Hepatocyte (in vitro differentiated cells): Measurements from ENCODE around the gene CCNG2. TPM values are rescaled to one million over a fixed set of nuclear protein-coding genes. Genes with fewer than 3 reads are reported as not detected.

ENCODE experiments used
- DNase-seq: peaks from one replicate; pipeline ENCODE4 v3.0.0-alpha.2; 2016; ENCODE audit warnings: low spot score
- H2AFZ ChIP-seq: fragments of 200-600 bp; sonication (generic); 2 replicates; pipeline ENCODE4 v1.6.0; 2016; ENCODE audit warnings: antibody characterized with exemption, mild to moderate bottlenecking
- H3K27ac ChIP-seq: fragments of 200-600 bp; sonication (generic); 2 replicates; pipeline ENCODE4 v1.5.1; 2016; ENCODE audit warnings: mild to moderate bottlenecking
- H3K27me3 ChIP-seq: fragments of 200-600 bp; sonication (generic); 2 replicates; pipeline ENCODE4 v1.6.1; 2016
- H3K36me3 ChIP-seq: fragments of 200-600 bp; sonication (generic); replicated peaks from 2 replicates; pipeline ENCODE4 v1.5.1; 2016; ENCODE audit warnings: low read depth; ENCODE audit not compliant: insufficient read depth
- H3K4me1 ChIP-seq: fragments of 200-600 bp; sonication (generic); 2 replicates; pipeline ENCODE4 v1.5.1; 2016; ENCODE audit warnings: mild to moderate bottlenecking, moderate library complexity; ENCODE audit not compliant: insufficient read depth
- H3K4me2 ChIP-seq: fragments of 200-600 bp; sonication (generic); 2 replicates; pipeline ENCODE4 v1.6.0; 2016
- H3K4me3 ChIP-seq: fragments of 200-600 bp; sonication (generic); 2 replicates; pipeline ENCODE4 v1.5.1; 2016; ENCODE audit warnings: mild to moderate bottlenecking
- H3K79me2 ChIP-seq: fragments of 200-600 bp; sonication (generic); 2 replicates; pipeline ENCODE4 v1.6.0; 2017; ENCODE audit warnings: mild to moderate bottlenecking
- H3K9me2 ChIP-seq: fragments of 200-600 bp; sonication (generic); replicated peaks from 2 replicates; pipeline ENCODE4 v1.6.0; 2017; ENCODE audit warnings: mild to moderate bottlenecking; ENCODE audit not compliant: insufficient read depth
- H3K9me3 ChIP-seq: fragments of 200-600 bp; sonication (generic); 2 replicates; pipeline ENCODE4 v1.5.1; 2016; ENCODE audit warnings: low read depth, mild to moderate bottlenecking
- H4K20me1 ChIP-seq: fragments of 200-600 bp; sonication (generic); 2 replicates; pipeline ENCODE4 v1.6.0; 2016; ENCODE audit warnings: mild to moderate bottlenecking; ENCODE audit not compliant: insufficient read depth, poor library complexity, severe bottlenecking
- EZH2 ChIP-seq: fragments of 200-600 bp; sonication (generic); IDR thresholded peaks from 2 replicates; pipeline ENCODE4 v1.6.1; 2016; ENCODE audit warnings: antibody characterized with exemption, mild to moderate bottlenecking, borderline replicate concordance
- EZH2phosphoT487 ChIP-seq: fragments of 200-600 bp; sonication (generic); IDR thresholded peaks from one replicate; pipeline ENCODE4 v1.6.1; 2018; ENCODE audit warnings: antibody characterized with exemption, mild to moderate bottlenecking, low read depth, moderate library complexity; ENCODE audit not compliant: unreplicated experiment, severe bottlenecking
- WGBS: methylation state at CpG from one replicate; pipeline ENCODE4 v1.1.6; 2016; ENCODE audit warnings: low lambda C conversion rate; ENCODE audit errors: missing lambda C conversion rate; 5-methylcytosine and 5-hydroxymethylcytosine counted together
- polyA plus RNA-seq: library from polyadenylated mRNA; unstranded; fragments of >200 nt; fragmentation: Nextera tagmentation; extraction: Ambion mirVana; gene quantifications from 2 replicates; pipeline ENCODE4 v1.2.1, GENCODE V29; 2016
- total RNA-seq: library from RNA; depleted of rRNA; stranded (reverse); fragments of >200 nt; gene quantifications from 2 replicates; pipeline ENCODE4 v1.2.3, GENCODE V29; 2014
- TF ChIP-seq, protein P1 (sequence below): fragments of 200-600 bp; sonication (generic); IDR thresholded peaks from 2 replicates; pipeline ENCODE4 v1.5.1; 2016; ENCODE audit warnings: antibody characterized with exemption, mild to moderate bottlenecking; ENCODE audit not compliant: poor library complexity

CCNG2 gene
- total and polyA plus RNA-seq, 2 experiments from 2014 or later: 73.8 to 127 TPM

DNA sequence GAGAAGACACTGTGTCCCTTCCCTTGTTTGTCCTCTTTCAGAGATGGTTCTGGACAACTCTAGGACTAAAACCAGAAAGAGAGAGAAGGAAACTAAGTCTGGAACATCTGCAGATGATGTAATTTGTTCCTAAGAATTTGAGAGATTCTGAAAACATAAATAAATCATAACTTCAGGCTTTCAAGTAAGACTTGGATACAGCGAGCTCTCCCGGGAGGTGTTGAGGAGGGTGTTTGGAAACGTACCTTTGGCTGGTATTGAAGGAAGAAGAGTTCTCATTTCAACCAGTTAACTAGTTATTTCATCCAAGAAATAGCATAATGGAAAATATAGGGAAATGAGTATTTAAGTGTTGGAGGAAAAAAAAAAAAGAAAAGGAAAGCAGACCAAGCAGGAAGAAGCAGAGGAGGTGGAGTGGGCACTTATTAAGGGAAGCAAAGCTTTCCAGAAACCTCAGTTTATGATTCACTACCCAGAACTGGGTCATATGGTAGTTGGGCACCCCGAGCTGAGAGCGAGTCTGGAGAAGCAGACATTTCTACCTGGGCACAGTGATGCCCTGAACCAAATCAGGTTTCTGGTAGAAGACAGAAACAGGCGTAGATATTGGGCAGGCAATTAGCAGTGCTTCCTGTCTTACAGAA lies 26.9 kb downstream of the CCNG2 start:
- H3K4me3 ChIP-seq: no peak overlapping the region
- H3K27me3 ChIP-seq: no peaks in the 10 kb centered on the region
- TF ChIP-seq EZH2phosphoT487 (no peak), EZH2 (no peak)
- TF ChIP-seq, protein P1, sequence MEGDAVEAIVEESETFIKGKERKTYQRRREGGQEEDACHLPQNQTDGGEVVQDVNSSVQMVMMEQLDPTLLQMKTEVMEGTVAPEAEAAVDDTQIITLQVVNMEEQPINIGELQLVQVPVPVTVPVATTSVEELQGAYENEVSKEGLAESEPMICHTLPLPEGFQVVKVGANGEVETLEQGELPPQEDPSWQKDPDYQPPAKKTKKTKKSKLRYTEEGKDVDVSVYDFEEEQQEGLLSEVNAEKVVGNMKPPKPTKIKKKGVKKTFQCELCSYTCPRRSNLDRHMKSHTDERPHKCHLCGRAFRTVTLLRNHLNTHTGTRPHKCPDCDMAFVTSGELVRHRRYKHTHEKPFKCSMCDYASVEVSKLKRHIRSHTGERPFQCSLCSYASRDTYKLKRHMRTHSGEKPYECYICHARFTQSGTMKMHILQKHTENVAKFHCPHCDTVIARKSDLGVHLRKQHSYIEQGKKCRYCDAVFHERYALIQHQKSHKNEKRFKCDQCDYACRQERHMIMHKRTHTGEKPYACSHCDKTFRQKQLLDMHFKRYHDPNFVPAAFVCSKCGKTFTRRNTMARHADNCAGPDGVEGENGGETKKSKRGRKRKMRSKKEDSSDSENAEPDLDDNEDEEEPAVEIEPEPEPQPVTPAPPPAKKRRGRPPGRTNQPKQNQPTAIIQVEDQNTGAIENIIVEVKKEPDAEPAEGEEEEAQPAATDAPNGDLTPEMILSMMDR: no peak
- H3K9me3 ChIP-seq: no peaks in the 10 kb centered on the region
- no peaks in the 10 kb centered on the region for H3K36me3 ChIP-seq
- 74% methylated on average over 6 of the region's 6 CpGs for WGBS
- no peak overlapping the region for H3K27ac ChIP-seq
- no peaks in the 10 kb centered on the region for H4K20me1 ChIP-seq
- no peaks in the 10 kb centered on the region for H3K79me2 ChIP-seq
- no peak overlapping the region for H2AFZ ChIP-seq
- no peak for DNase-seq
- H3K9me2 ChIP-seq: no peaks in the 10 kb centered on the region
- no peaks in the 10 kb centered on the region for H3K4me1 ChIP-seq
- H3K4me2 ChIP-seq: no peak overlapping the region

DNA sequence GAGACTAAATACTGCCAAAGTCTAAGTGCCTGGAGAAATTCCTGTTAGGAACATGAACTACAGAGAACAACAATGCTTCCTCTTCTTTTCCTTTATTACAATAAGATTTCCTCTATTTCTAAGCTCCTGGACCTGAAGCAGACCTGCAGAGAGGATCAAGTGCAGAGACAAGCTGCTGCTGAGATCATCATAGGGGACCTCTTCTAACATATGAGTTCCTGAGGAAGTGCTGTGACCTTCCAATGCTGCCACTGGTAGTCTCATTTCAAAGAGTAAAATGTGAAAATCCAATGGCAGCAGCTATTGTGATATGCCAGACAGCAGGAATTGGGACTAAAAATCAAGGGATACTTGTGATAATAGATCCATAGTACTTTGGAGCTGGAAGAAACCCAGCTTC lies 28.0 kb downstream of the CCNG2 start:
- no peaks in the 10 kb centered on the region for H3K79me2 ChIP-seq
- H3K4me3 ChIP-seq: no peak overlapping the region
- H3K9me2 ChIP-seq: no peaks in the 10 kb centered on the region
- TF ChIP-seq EZH2phosphoT487: no peak
- TF ChIP-seq, protein P1: no peak
- TF ChIP-seq EZH2: no peak
- H3K4me2 ChIP-seq: no peak overlapping the region
- H2AFZ ChIP-seq: no peak overlapping the region
- H3K4me1 ChIP-seq: peaks cover 7% of the 10 kb centered on the region
- H4K20me1 ChIP-seq: no peaks in the 10 kb centered on the region
- no peaks in the 10 kb centered on the region for H3K36me3 ChIP-seq
- no peaks in the 10 kb centered on the region for H3K27me3 ChIP-seq
- no peak for DNase-seq
- no peak overlapping the region for H3K27ac ChIP-seq
- no peaks in the 10 kb centered on the region for H3K9me3 ChIP-seq

DNA sequence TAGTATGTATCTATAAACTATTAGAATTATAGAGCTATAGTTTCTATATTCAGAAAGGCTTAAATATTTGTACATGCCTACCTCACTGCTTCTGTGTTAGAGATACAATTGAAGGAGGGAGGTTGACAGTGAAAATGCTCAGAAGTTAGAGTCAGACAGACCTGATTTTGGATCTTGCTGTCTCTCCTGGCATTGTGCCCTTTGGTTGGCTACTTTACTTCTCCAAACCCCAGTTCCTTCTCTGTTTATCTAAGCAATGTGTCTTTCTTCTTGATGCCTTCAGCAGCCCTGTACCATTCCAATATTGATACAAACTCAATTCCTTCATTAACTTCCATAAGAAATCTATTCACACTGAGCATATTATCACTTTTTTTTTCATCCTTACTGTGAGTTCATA lies 28.7 kb downstream of the CCNG2 start:
- no peaks in the 10 kb centered on the region for H3K36me3 ChIP-seq

More for the DNA sequence above, 28.7 kb downstream of the CCNG2 start:
- no peak overlapping the region for H3K27ac ChIP-seq
- no peak overlapping the region for H3K4me2 ChIP-seq
- H3K27me3 ChIP-seq: no peaks in the 10 kb centered on the region
- no peaks in the 10 kb centered on the region for H3K9me2 ChIP-seq
- TF ChIP-seq EZH2 (no peak), EZH2phosphoT487 (no peak)
- TF ChIP-seq, protein P1: no peak
- no peaks in the 10 kb centered on the region for H3K9me3 ChIP-seq
- no peak overlapping the region for H2AFZ ChIP-seq
- no peaks in the 10 kb centered on the region for H4K20me1 ChIP-seq
- no peaks in the 10 kb centered on the region for H3K79me2 ChIP-seq
- no peak for DNase-seq
- peaks cover 15% of the 10 kb centered on the region for H3K4me1 ChIP-seq
- no peak overlapping the region for H3K4me3 ChIP-seq
